ENCODE results near the gene SZRD1. TPM values are rescaled to one million over a fixed set of nuclear protein-coding genes. Genes with fewer than 3 reads are reported as not detected.

The SZRD1 gene
- total and polyA plus RNA-seq, 9 of the 15 experiments (the other 6 are each of a cell fraction or from before 2014, with no cell fraction given): 3.9 to 149 (median 82.5) TPM

DNA sequence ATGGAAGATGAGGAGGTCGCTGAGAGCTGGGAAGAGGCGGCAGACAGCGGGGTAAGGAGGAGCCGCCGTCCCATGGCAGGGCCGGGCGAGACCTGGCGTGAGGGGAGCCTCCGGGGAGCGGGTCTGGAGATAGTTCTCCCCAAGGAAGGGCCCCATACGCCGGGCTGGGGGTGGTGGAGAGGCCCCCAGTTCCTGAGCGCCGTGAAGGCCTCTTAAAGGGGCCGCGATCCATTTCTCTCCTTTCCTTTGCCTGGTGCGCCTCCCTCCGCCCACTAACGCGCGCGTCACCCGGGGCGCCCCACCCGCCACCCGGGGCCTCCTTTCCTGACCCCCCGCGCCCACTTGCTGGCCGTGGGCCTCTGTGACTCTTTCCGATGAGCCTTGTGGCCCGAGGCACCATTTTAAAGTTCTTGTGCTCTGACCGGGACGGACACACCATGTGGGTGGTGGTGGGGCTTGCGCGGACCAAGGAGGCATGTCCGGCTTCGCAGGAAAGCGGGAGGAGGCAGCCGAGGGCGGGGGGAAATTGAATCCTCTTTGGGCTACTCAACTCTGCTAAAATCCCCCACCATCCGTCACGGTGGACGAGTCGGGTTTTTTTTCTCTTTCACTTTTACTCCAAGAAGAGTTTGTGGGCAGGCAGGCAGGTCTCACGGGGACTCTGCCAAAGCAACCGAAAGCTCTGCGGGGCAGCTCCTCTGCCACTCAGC is 371 bp downstream of the SZRD1 start (continued):
- TF ChIP-seq, protein P1, sequence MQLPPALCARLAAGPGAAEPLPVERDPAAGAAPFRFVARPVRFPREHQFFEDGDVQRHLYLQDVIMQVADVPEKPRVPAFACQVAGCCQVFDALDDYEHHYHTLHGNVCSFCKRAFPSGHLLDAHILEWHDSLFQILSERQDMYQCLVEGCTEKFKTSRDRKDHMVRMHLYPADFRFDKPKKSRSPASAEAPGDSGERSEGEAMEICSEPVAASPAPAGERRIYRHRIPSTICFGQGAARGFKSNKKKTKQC (CRISPR knock-in tag; IDR thresholded peaks at IDR 0.05): peak; percentile 83
- TF ChIP-seq HNRNPL (IDR thresholded peaks at IDR 0.05; ENCODE audit: low read depth, low read length) (0 out of 2 replicates have a peak, but pooled peaks have one; percentile 29), HDAC2 (IDR thresholded peaks at IDR 0.05) (peak; percentile 80; the same call in 1 of the 2 replicates), BCL6 (CRISPR knock-in tag; IDR thresholded peaks at IDR 0.05) (no peak), PURB (CRISPR knock-in tag; IDR thresholded peaks at IDR 0.05; ENCODE audit: low read depth) (no peak), PHF8 (IDR thresholded peaks at IDR 0.05; ENCODE audit: borderline replicate concordance, low read length) (peak; percentile 95), FOXM1 (IDR thresholded peaks at IDR 0.05; ENCODE audit: low read depth) (peak; percentile 91), FOXM1 (CRISPR knock-in tag; IDR thresholded peaks at IDR 0.05; ENCODE audit: low read depth) (no peak), RBM39 (optimal IDR thresholded peaks at IDR 0.05; ENCODE audit: low read depth, low read length) (no peak), ZC3H8 (IDR thresholded peaks at IDR 0.05) (no peak), RFX1 (IDR thresholded peaks at IDR 0.05) (no peak), RBM17 (IDR thresholded peaks at IDR 0.05; ENCODE audit: borderline replicate concordance, low read depth, low read length) (no peak)
- TF ChIP-seq, protein P2, sequence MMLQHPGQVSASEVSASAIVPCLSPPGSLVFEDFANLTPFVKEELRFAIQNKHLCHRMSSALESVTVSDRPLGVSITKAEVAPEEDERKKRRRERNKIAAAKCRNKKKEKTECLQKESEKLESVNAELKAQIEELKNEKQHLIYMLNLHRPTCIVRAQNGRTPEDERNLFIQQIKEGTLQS (IDR thresholded peaks at IDR 0.05): no peak
- TF ChIP-seq, protein P2 (CRISPR knock-in tag; conservative IDR thresholded peaks at IDR 0.05): peak; percentile 17; the same call in 1 of the 2 replicates
- TF ChIP-seq, protein P3, sequence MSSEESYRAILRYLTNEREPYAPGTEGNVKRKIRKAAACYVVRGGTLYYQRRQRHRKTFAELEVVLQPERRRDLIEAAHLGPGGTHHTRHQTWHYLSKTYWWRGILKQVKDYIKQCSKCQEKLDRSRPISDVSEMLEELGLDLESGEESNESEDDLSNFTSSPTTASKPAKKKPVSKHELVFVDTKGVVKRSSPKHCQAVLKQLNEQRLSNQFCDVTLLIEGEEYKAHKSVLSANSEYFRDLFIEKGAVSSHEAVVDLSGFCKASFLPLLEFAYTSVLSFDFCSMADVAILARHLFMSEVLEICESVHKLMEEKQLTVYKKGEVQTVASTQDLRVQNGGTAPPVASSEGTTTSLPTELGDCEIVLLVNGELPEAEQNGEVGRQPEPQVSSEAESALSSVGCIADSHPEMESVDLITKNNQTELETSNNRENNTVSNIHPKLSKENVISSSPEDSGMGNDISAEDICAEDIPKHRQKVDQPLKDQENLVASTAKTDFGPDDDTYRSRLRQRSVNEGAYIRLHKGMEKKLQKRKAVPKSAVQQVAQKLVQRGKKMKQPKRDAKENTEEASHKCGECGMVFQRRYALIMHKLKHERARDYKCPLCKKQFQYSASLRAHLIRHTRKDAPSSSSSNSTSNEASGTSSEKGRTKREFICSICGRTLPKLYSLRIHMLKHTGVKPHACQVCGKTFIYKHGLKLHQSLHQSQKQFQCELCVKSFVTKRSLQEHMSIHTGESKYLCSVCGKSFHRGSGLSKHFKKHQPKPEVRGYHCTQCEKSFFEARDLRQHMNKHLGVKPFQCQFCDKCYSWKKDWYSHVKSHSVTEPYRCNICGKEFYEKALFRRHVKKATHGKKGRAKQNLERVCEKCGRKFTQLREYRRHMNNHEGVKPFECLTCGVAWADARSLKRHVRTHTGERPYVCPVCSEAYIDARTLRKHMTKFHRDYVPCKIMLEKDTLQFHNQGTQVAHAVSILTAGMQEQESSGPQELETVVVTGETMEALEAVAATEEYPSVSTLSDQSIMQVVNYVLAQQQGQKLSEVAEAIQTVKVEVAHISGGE (CRISPR knock-in tag; IDR thresholded peaks at IDR 0.05): peak in 2 of 3 experiments; percentile 23 to 39; a peak in 1 of 6 replicates
- TF ChIP-seq, protein P4, sequence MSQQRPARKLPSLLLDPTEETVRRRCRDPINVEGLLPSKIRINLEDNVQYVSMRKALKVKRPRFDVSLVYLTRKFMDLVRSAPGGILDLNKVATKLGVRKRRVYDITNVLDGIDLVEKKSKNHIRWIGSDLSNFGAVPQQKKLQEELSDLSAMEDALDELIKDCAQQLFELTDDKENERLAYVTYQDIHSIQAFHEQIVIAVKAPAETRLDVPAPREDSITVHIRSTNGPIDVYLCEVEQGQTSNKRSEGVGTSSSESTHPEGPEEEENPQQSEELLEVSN (IDR thresholded peaks at IDR 0.05; ENCODE audit: borderline replicate concordance in 1 of 2, extremely low read depth in 1 of 2, insufficient read depth in 1 of 2, insufficient read length in 1 of 2, low read depth in 1 of 2, low read length in 1 of 2, poor library complexity in 1 of 2, severe bottlenecking in 1 of 2): peak in 1 of 2 experiments; percentile 78
- TF ChIP-seq, protein P5, sequence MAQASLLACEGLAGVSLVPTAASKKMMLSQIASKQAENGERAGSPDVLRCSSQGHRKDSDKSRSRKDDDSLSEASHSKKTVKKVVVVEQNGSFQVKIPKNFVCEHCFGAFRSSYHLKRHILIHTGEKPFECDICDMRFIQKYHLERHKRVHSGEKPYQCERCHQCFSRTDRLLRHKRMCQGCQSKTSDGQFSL (CRISPR knock-in tag; IDR thresholded peaks at IDR 0.05): 0 out of 2 replicates have a peak, but pooled peaks have one; percentile 40
- TF ChIP-seq, protein P5 (tag; IDR thresholded peaks at IDR 0.05): peak in 1 of 2 experiments; percentile 42; a peak in 1 of 4 replicates
